NCI-H2227 (cell line): ENCODE measurements around the gene CWH43.
"Not testable (repeated sequence)": the region's sequence is repeated elsewhere in the genome, so short reads cannot be mapped to it uniquely, and the experiment has no call there.

Experiments used
- DNase-seq: peaks from one replicate; lab custom pipeline; 2025; ENCODE audit not compliant: unreplicated experiment; lab: John Stamatoyannopoulos, UW

CWH43 gene

DNA sequence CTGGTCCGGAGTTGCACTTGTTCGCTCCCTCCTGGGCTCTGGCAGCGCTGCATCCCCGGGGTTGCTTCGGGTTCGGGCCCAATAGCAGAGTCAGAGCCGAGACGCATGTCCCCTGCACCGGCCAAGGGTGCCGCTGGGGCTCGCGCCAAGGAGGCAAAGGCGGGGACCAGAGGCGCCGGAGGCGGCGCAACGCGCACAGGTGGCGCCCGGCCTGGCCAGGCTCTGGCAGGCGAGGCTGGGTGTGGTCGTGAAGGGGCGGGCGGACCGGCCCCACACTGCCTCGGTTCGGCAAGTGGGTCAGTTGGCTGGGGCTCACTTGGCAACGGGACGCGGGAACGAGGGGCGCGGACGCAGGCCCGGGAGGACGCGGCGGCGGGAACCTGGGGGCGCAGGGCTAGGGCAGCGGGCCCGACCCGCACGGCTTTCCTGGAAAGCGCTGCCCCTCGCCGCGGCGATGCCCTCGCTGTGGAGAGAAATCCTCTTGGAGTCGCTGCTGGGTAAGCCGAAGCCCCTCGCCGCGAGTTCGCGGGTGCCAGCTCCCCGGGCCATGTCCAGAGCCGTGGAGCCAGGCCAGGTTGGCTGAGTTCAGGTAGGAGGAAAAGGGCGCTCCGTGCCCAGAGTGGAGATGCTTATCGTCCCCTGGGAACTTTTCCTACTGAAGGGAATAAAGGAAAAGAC, at the start of gene CWH43:
CWH43 (plus strand) TSS at position 300 of the 678 bp plus-strand sequence; CDS start at position 455, 155 bp downstream.
- DNase-seq: no peak

GRCh38 chr4:48937033-48937432, 49.0 kb upstream of the CWH43 start:
- no peak for DNase-seq

- DNase-seq: no peak
Observed at GRCh38 chr4:48938831-48939230, 47.2 kb upstream of the CWH43 start.

GRCh38 chr4:48939785-48940184, 46.3 kb upstream of the CWH43 start:
- no peak for DNase-seq

- DNase-seq: no peak
Observed at GRCh38 chr4:48943387-48943786, 42.7 kb upstream of the CWH43 start.

DNA sequence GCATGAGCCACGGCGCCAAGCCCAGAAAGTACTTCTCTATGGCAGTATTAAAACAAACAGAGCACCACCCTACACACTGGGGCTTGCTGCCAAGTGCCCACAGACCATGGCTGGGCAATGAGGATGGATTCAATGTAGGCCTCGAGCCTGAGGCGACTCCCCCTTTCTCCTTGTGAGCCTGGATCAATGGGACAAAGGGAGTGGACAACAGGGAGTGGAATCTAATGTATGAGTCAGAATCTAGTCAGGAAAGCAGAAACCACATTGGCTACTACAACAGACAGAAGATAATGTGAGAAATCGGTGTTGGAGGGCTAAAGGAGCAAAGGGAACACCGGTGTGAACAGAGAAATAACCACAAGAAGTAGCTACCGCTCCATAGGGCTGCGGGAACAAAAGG, 41.8 kb upstream of the CWH43 start:
- DNase-seq: no peak

DNA sequence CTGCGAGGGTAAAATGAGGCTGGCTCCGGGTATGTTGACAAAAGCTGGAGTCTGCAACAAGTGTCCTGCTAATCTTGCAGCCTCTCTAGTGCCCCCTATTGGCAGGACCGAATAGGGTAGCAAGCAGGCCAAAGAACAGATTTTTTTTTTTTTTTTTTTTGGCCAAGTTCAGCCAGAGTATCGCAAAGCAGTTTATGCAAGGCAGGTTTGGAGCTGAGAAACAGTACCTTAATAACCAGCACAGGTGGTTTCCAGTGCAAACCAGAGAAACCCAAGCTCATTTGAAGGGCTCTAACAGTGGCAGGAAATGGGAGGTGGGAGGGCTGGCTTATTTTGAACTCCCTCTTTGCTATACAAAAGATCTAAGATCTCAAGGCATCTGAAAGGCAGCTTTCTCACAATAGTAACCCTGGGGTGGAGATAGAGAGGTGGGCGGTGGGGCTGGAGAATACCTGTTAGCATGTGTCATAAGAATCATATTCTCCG, 41.3 kb upstream of the CWH43 start:
- no peak for DNase-seq

DNA sequence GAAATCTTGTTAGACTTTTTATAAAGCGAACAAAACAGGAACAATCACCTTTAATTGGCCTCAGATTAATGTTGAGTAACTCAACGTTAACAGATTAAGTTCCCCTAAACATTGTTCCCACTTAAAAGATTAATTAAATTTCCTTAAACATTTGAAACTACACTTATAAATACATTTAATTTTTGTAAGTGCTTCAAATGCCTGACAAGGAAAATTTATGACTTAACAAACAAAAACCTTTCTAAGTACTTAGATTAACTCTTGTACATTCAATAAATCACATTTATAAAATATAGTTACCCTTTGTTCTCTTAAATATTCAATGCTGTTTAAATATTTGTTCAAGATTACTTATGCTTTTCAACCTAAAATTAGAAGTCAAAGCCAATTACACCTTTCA, 40.1 kb upstream of the CWH43 start:
- no peak for DNase-seq

DNA sequence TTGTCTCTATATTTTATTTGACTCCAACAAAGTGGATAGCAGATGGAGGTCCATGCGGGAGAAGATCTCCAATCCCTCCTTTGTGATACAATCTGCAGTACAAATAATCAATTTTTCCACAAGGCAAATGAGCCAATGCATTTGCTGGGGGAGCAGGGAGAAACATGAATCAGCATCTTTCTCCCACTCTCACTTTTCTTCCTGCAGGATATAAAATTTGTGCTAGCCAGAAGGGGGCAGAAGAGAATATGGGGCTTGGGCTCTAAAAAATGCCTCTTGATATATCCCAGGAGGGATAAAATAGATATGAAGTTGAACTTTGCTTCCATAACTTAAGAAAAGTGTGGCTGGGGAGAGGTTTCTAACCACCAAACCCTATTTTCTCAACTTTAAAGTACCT, 38.3 kb upstream of the CWH43 start:
- DNase-seq: no peak

DNA sequence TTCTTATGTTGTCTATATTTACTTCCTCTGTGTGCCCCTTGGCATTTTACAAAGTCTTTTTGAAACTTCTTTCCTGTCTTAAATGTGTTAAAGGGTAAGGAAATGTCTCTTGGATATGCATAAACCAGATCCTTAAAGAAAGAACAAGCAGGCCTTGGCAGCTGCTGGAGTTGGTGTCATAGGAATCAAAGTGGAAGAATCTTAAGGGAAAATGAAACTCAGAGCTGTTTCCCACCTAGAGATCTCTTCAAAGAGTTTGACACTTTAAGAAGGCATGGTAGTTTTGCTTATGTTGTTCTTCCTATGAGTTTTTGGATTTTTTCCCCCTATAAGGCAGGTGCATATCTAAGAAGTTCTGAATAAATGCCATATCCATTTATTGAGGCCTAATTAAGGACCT, 37.0 kb upstream of the CWH43 start:
- DNase-seq: no peak

DNA sequence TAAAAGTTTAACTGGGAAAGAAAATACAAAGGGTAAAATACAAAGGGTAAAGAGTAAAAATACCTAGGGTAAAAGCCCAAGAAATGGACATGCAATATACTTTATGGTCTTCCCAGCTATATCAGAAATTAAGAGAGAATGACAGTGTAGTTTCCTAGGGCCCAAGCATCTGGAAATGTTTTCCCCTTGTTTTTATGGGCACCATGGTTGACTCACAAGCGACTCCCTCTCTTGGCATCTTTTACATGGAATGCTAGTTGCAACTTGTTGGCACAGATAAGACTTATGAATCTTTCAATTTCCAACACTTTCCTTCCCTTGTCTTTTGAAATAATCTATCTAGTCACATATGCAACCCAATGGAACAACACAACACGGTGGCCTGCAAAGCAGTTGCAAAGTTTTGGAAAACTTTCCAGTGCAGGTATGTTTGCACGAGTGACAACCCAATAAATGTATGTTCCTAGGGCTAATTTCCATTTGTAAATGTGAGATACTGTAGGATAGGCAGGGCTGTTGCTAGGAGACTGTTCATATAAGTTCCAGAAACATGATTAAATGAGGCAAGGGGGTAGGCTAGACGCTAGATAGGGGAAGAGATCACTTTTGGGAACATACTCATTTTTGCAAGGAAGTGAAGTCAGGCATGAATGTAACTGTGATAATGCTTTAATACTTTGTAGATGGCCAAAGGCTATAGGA, 36.4 kb upstream of the CWH43 start:
- DNase-seq: no peak

GRCh38 chr4:48954314-48954713, 31.8 kb upstream of the CWH43 start:
- DNase-seq: no peak

GRCh38 chr4:48957366-48957765, 28.7 kb upstream of the CWH43 start:
- not testable (repeated sequence) for DNase-seq

DNA sequence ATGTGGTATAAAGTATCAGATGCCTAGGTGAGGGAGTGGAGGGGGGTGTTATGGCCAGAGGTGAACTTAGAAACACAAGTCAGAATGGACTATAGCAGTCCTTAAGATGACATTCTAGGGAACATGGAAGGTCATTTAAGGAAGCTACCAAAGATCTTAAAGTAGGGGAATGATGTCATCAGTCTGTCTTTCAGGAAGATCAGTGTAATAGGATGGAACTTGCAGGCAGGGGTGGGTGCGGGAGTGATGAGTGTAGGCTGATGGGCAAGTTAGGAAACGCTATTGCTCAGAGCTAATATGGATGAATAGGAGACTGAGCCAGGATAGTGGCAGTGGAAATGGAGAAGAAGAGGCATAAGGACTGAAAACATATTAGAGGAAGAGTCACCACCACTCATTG, 27.5 kb upstream of the CWH43 start:
- no peak for DNase-seq

- no peak for DNase-seq
Observed at GRCh38 chr4:48960988-48961635, 25.0 kb upstream of the CWH43 start.

GRCh38 chr4:48962636-48963035, 23.4 kb upstream of the CWH43 start:
- no peak for DNase-seq

- peak; percentile 81 for DNase-seq
Observed at GRCh38 chr4:48963042-48963679, 22.9 kb upstream of the CWH43 start.

GRCh38 chr4:48967101-48967500, 19.0 kb upstream of the CWH43 start:
- no peak for DNase-seq

DNA sequence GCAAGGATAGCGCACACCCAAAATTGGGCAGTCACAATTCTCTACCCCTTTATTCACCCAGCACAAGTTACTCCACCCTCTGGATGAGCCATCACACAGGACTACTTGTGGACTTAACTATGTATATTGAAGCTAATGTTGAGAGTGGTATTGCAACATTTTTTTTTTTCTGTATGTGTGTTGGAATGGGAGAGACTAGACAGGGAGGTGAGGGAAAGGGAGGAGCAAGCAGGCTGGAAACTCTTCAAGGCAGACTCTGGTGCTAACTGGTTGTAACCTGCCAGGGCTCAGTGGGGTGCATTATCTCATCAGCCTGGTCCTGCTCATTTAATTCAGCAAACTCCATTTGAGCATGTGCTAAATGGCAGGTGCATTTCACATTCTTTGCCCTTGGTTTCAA, 18.4 kb upstream of the CWH43 start:
- no peak for DNase-seq

GRCh38 chr4:48968814-48969213, 17.3 kb upstream of the CWH43 start:
- no peak for DNase-seq

- DNase-seq: no peak
Observed at GRCh38 chr4:48970471-48970921, 15.6 kb upstream of the CWH43 start.
